ENCODE data around the gene INTS15. TPM values are rescaled to one million over a fixed set of nuclear protein-coding genes. Genes with fewer than 3 reads are reported as not detected.

Gene INTS15
- total and polyA plus RNA-seq, 9 of the 15 experiments (the other 6 are each of a cell fraction or from before 2014, with no cell fraction given) = 0.52 to 28.9 (median 11.6) TPM

DNA sequence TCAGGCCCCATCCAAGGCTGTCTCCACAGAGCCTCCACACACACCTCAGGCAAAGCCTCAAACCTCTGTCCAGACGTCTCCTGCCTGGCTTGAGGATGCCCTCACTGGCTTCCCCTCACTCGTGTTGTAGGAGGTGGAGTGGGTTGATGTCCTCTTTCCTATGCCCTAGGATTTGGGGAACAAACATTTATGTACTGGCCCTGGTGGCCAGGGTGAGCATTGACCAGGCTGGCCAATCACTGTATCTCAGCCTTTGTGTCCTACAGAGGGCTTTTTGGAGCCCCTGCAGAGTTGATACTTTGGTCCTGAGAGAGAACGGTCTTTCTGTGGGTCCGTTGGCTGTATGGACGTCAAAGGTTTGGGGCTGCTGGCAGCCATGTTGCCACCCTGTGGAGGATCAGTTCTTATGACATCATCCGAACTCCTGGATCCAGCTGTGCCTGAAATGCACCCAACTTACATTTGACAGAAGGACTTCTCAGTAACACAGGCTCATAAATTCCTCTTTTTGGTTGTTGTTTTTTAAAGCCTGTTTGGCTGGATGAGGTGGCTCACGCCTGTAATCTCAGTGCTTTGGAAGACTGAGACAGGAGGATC, 36.3 kb upstream of the INTS15 start:
- no peaks in the 10 kb centered on the region for H4K20me1 ChIP-seq (replicated peaks; ENCODE audit: control insufficient read depth, insufficient read depth, low read length)
- in situ Hi-C loops (cut with MboI) (no loop called here), intact Hi-C loops (cut with micrococcal nuclease) (no loop called here)
- DNase-seq (ENCODE audit: extremely low read depth in 1 of 4, low spot score in 3 of 4) = peak in 2 of 4 experiments; percentile 34 to 39
- no peaks in the 10 kb centered on the region for H3K79me2 ChIP-seq (ENCODE audit: control insufficient read depth, insufficient read depth, low read length)
- H3K9ac ChIP-seq (ENCODE audit: insufficient read depth in 1 of 2, low read depth in 2 of 2, low read length in 2 of 2) = peak overlapping the region in 1 of 2 experiments; percentile 45; a peak in 1 of 4 replicates
- H3K9me1 ChIP-seq (ENCODE audit: control insufficient read depth, insufficient read depth, low read length) = no peaks in the 10 kb centered on the region
- H3K4me2 ChIP-seq (ENCODE audit: insufficient read depth, low read length) = no peak overlapping the region
- FAIRE-seq = no peak
- POLR2A ChIA-PET = interaction anchor here (1.0 kb wide), 1 partner anchor 17 kb away, joined by 6 read pairs; no protein-coding TSS in a partner anchor
- no peak overlapping the region for H2AFZ ChIP-seq (ENCODE audit: low read depth, low read length)
- CTCF ChIA-PET (ENCODE audit: low intra/inter-chr PET ratio) = no interaction called here
- no peak overlapping the region for H3K4me3 ChIP-seq
- H3K27me3 ChIP-seq (ENCODE audit: control insufficient read depth in 2 of 2, insufficient read depth in 2 of 2, low read length in 2 of 2) = peaks cover 5 to 27% of the 10 kb centered on the region in 2 experiments; a peak in 3 of 5 replicates
- H3K9me3 ChIP-seq (replicated peaks; ENCODE audit: control insufficient read depth, insufficient read depth, low read depth, low read length) = no peaks in the 10 kb centered on the region
- H3K27ac ChIP-seq (ENCODE audit: extremely low read depth, low read depth, low read length) = no peak overlapping the region
- no peaks in the 10 kb centered on the region for H3K36me3 ChIP-seq (ENCODE audit: control insufficient read depth, insufficient read depth, low read length)
- H3K4me1 ChIP-seq (replicated peaks in 1 of 2; ENCODE audit: control insufficient read depth in 2 of 2, insufficient read depth in 2 of 2, low read length in 2 of 2) = peaks cover 0 to 9% of the 10 kb centered on the region in 2 experiments; a peak in 1 of 5 replicates
- WGBS (ENCODE audit: insufficient coverage, low coverage, missing lambda C conversion rate) = 1% methylated on average over 7 of the region's 7 CpGs
- ATAC-seq = peak; percentile 74
- BruUV-seq (replicated peaks) = no TSS peak
- TF ChIP-seq MYC (IDR thresholded peaks at IDR 0.05; ENCODE audit: low read depth, low read length) (no peak), MYC (CRISPR knock-in tag; IDR thresholded peaks at IDR 0.05; ENCODE audit: borderline replicate concordance, low read depth) (no peak), ADNP (tag; IDR thresholded peaks at IDR 0.05) (no peak), CREM (IDR thresholded peaks at IDR 0.05; ENCODE audit: low read depth) (peak; percentile 48; the same call in 1 of the 2 replicates), NRF1 (conservative IDR thresholded peaks at IDR 0.05 in 1 of 2, IDR thresholded peaks at IDR 0.05 in 1 of 2) (no peak), FOXK2 (conservative IDR thresholded peaks at IDR 0.05 in 1 of 2, IDR thresholded peaks at IDR 0.05 in 1 of 2; ENCODE audit: low read depth in 2 of 2) (no peak), ATF7 (IDR thresholded peaks at IDR 0.05) (peak; percentile 93), ZNF551 (CRISPR knock-in tag; IDR thresholded peaks at IDR 0.05) (no peak), POLR3G (IDR thresholded peaks at IDR 0.05; ENCODE audit: extremely low read depth, insufficient read length, insufficient replicate concordance) (no peak), ZNF121 (CRISPR knock-in tag; conservative IDR thresholded peaks at IDR 0.05) (0 out of 2 replicates have a peak, but pooled peaks have one; percentile 6), JUND (IDR thresholded peaks at IDR 0.05; ENCODE audit: borderline replicate concordance, low read depth, low read length) (peak; percentile 62; the same call in 1 of the 2 replicates), JUND (tag; IDR thresholded peaks at IDR 0.05; ENCODE audit: borderline replicate concordance, low read depth, low read length) (peak; percentile 83; the same call in 2 of the 3 replicates), NCOA2 (IDR thresholded peaks at IDR 0.05; ENCODE audit: partially characterized antibody in 2 of 2) (no peak)
- TF ChIP-seq, protein P1, sequence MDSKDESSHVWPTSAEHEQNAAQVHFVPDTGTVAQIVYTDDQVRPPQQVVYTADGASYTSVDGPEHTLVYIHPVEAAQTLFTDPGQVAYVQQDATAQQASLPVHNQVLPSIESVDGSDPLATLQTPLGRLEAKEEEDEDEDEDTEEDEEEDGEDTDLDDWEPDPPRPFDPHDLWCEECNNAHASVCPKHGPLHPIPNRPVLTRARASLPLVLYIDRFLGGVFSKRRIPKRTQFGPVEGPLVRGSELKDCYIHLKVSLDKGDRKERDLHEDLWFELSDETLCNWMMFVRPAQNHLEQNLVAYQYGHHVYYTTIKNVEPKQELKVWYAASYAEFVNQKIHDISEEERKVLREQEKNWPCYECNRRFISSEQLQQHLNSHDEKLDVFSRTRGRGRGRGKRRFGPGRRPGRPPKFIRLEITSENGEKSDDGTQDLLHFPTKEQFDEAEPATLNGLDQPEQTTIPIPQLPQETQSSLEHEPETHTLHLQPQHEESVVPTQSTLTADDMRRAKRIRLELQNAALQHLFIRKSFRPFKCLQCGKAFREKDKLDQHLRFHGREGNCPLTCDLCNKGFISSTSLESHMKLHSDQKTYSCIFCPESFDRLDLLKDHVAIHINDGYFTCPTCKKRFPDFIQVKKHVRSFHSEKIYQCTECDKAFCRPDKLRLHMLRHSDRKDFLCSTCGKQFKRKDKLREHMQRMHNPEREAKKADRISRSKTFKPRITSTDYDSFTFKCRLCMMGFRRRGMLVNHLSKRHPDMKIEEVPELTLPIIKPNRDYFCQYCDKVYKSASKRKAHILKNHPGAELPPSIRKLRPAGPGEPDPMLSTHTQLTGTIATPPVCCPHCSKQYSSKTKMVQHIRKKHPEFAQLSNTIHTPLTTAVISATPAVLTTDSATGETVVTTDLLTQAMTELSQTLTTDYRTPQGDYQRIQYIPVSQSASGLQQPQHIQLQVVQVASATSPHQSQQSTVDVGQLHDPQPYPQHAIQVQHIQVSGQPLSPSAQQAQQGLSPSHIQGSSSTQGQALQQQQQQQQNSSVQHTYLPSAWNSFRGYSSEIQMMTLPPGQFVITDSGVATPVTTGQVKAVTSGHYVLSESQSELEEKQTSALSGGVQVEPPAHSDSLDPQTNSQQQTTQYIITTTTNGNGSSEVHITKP (IDR thresholded peaks at IDR 0.05; ENCODE audit: partially characterized antibody) = no peak
- TF ChIP-seq, protein P2, sequence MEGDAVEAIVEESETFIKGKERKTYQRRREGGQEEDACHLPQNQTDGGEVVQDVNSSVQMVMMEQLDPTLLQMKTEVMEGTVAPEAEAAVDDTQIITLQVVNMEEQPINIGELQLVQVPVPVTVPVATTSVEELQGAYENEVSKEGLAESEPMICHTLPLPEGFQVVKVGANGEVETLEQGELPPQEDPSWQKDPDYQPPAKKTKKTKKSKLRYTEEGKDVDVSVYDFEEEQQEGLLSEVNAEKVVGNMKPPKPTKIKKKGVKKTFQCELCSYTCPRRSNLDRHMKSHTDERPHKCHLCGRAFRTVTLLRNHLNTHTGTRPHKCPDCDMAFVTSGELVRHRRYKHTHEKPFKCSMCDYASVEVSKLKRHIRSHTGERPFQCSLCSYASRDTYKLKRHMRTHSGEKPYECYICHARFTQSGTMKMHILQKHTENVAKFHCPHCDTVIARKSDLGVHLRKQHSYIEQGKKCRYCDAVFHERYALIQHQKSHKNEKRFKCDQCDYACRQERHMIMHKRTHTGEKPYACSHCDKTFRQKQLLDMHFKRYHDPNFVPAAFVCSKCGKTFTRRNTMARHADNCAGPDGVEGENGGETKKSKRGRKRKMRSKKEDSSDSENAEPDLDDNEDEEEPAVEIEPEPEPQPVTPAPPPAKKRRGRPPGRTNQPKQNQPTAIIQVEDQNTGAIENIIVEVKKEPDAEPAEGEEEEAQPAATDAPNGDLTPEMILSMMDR (IDR thresholded peaks at IDR 0.05 in 2 of 3, conservative IDR thresholded peaks at IDR 0.05 in 1 of 3; ENCODE audit: insufficient read depth in 2 of 3, low read depth in 1 of 3, low read length in 3 of 3) = peak in 1 of 3 experiments; percentile 35; a peak in 2 of 6 replicates

Measured in K562 (cell line).